HG03196 (cell line): ENCODE data around the gene C1orf35.

Experiments used
- ATAC-seq: cut with Tn5 transposase; IDR thresholded peaks from one replicate; pipeline ENCODE4 v1.9.1; 2021; ENCODE audit not compliant: unreplicated experiment

Gene C1orf35

GRCh38 chr1:228081144-228081543 is 22.0 kb downstream of the C1orf35 start:
- no peak for ATAC-seq

GRCh38 chr1:228079601-228080263 is 23.4 kb downstream of the C1orf35 start:
- no peak for ATAC-seq

GRCh38 chr1:228079013-228079412 is 24.1 kb downstream of the C1orf35 start:
- ATAC-seq = no peak

GRCh38 chr1:228077565-228078330 is 25.4 kb downstream of the C1orf35 start:
- ATAC-seq = no peak

GRCh38 chr1:228076796-228077430 is 26.2 kb downstream of the C1orf35 start:
- no peak for ATAC-seq

GRCh38 chr1:228075801-228076271 is 27.3 kb downstream of the C1orf35 start:
- ATAC-seq = no peak

GRCh38 chr1:228074954-228075730 is 28.0 kb downstream of the C1orf35 start:
- no peak for ATAC-seq

GRCh38 chr1:228073857-228074545 is 29.1 kb downstream of the C1orf35 start:
- no peak for ATAC-seq

GRCh38 chr1:228073061-228073856 is 29.9 kb downstream of the C1orf35 start:
- no peak for ATAC-seq

- no peak for ATAC-seq
These were observed 30.5 kb downstream of the C1orf35 start for GRCh38 chr1:228072658-228073043.

- no peak for ATAC-seq
These were observed 31.1 kb downstream of the C1orf35 start for GRCh38 chr1:228071839-228072657.

- no peak for ATAC-seq
These were observed 32.3 kb downstream of the C1orf35 start for GRCh38 chr1:228070851-228071250.

- no peak for ATAC-seq
These were observed 33.0 kb downstream of the C1orf35 start for GRCh38 chr1:228070173-228070572.

GRCh38 chr1:228068359-228068758 is 34.8 kb downstream of the C1orf35 start:
- ATAC-seq = no peak

GRCh38 chr1:228066891-228067654 is 36.1 kb downstream of the C1orf35 start:
- no peak for ATAC-seq

- ATAC-seq = no peak
These were observed 36.7 kb downstream of the C1orf35 start for GRCh38 chr1:228066416-228066815.

GRCh38 chr1:228065543-228066347 is 37.4 kb downstream of the C1orf35 start:
- no peak for ATAC-seq
